H1 (cell line): ENCODE data around the gene CCER1. TPM values are rescaled to one million over a fixed set of nuclear protein-coding genes. Genes with fewer than 3 reads are reported as not detected.

ENCODE experiments used
- CTCF ChIA-PET: fragments of 300-600 bp; sonication (Branson Sonifier 250); formaldehyde crosslinking; loops from one replicate; lab custom pipeline; 2021; ENCODE audit not compliant: partially characterized antibody; lab: Charles Lee
- POLR2A ChIA-PET: fragments of 300-600 bp; sonication (Branson Sonifier 250); formaldehyde crosslinking; loops from one replicate; lab custom pipeline; 2021; ENCODE audit warnings: inconsistent platforms; ENCODE audit not compliant: partially characterized antibody; lab: Charles Lee
- DNase-seq, 2 experiments: peaks; one replicate each; pipeline versions ENCODE4 v3.0.0 to v3.0.0-alpha.2; 2010 to 2022; ENCODE audit warnings: low spot score in 2 of 2, low read depth in 1 of 2, mixed read lengths in 1 of 2
- FAIRE-seq: peaks from 2 replicates; lab custom pipeline; 2011; peaks lifted over from hg19 to GRCh38; lab: Jason Lieb, UNC
- H2AFZ ChIP-seq: 2 replicates; pipeline ENCODE4 v1.8.1; 2012; ENCODE audit warnings: low read length, inconsistent platforms
- H2AK5ac ChIP-seq: 2 replicates; pipeline ENCODE4 v1.6.1; 2013; ENCODE audit warnings: low read depth, low read length
- H2BK120ac ChIP-seq: replicated peaks from 2 replicates; pipeline ENCODE3; 2013; ENCODE audit warnings: low read depth, low read length, inconsistent platforms
- H2BK12ac ChIP-seq: 2 replicates; pipeline ENCODE4 v1.6.1; 2013; ENCODE audit warnings: low read depth, low read length
- H2BK15ac ChIP-seq: 2 replicates; pipeline ENCODE4 v1.6.1; 2013; ENCODE audit warnings: low read length
- H2BK20ac ChIP-seq: 2 replicates; pipeline ENCODE4 v1.6.1; 2013; ENCODE audit warnings: low read length
- H2BK5ac ChIP-seq: 2 replicates; pipeline ENCODE4 v1.6.1; 2013; ENCODE audit warnings: low read depth, low read length
- H3K14ac ChIP-seq: 2 replicates; pipeline ENCODE4 v1.6.1; 2013; ENCODE audit warnings: inconsistent platforms; ENCODE audit not compliant: insufficient read length
- H3K18ac ChIP-seq: 2 replicates; pipeline ENCODE4 v1.6.1; 2013; ENCODE audit warnings: low read length; ENCODE audit errors: extremely low read depth
- H3K23ac ChIP-seq: 2 replicates; pipeline ENCODE4 v1.6.1; 2013; ENCODE audit warnings: inconsistent platforms; ENCODE audit not compliant: insufficient read length
- H3K23me2 ChIP-seq: 2 replicates; pipeline ENCODE4 v1.6.1; 2013; ENCODE audit warnings: low read depth, low read length
- H3K27ac ChIP-seq: 2 replicates; pipeline ENCODE4 v1.6.1; 2011; ENCODE audit warnings: low read depth, low read length, inconsistent platforms
- H3K27me3 ChIP-seq, 4 experiments: replicated peaks in 1 of 4; 1 replicate in 1 of 4; 2 replicates in 3 of 4; pipeline versions ENCODE4 v1.6.1 to v1.8.1; 2011 to 2013; ENCODE audit warnings: low read length in 3 of 4, mild to moderate bottlenecking in 3 of 4, inconsistent platforms in 2 of 4, mixed read lengths in 2 of 4, moderate library complexity in 1 of 4; ENCODE audit not compliant: control insufficient read depth in 3 of 4, insufficient read depth in 3 of 4; ENCODE audit errors: extremely low read depth in 1 of 4
- H3K36me3 ChIP-seq, 4 experiments: 2 replicates each; pipeline versions ENCODE4 v1.6.1 to v1.8.1; 2011 to 2013; ENCODE audit warnings: mild to moderate bottlenecking in 4 of 4, low read length in 3 of 4, moderate library complexity in 2 of 4, control low read depth in 1 of 4, inconsistent platforms in 1 of 4; ENCODE audit not compliant: insufficient read depth in 4 of 4, control insufficient read depth in 2 of 4
- H3K4ac ChIP-seq: replicated peaks from 2 replicates; pipeline ENCODE3; 2013; ENCODE audit warnings: low read length, low read depth, mixed read lengths, inconsistent platforms; ENCODE audit not compliant: insufficient read length
- H3K4me1 ChIP-seq, 4 experiments: replicated peaks in 1 of 4; 1 replicate in 1 of 4; 2 replicates in 3 of 4; pipeline versions ENCODE4 v1.6.1 to v1.8.1; 2011 to 2013; ENCODE audit warnings: low read length in 3 of 4, inconsistent platforms in 2 of 4, mixed read lengths in 1 of 4; ENCODE audit not compliant: insufficient read depth in 4 of 4, control insufficient read depth in 3 of 4
- H3K4me2 ChIP-seq, 2 experiments: 2 replicates each; pipeline versions ENCODE4 v1.6.1 to v1.8.1; 2011 to 2013; ENCODE audit warnings: low read depth in 2 of 2, low read length in 2 of 2, control low read depth in 1 of 2, inconsistent platforms in 1 of 2, mild to moderate bottlenecking in 1 of 2; ENCODE audit not compliant: insufficient read depth in 1 of 2
- H3K4me3 ChIP-seq, 4 experiments: fragments of 200-600, 300-600 bp in 1 of 4; sonication (generic), shearing (Covaris generic), sonication (Bioruptor Twin) in 1 of 4; 2 replicates each; pipeline versions ENCODE4 v1.5.1 to v1.8.1; 2011 to 2016; ENCODE audit warnings: low read length in 4 of 4, low read depth in 3 of 4, control low read depth in 2 of 4, inconsistent platforms in 2 of 4, mild to moderate bottlenecking in 2 of 4, mixed read lengths in 1 of 4, moderate library complexity in 1 of 4; ENCODE audit not compliant: insufficient read depth in 2 of 4; ENCODE audit errors: extremely low read depth in 1 of 4
- H3K56ac ChIP-seq: replicated peaks from 2 replicates; pipeline ENCODE3; 2013; ENCODE audit warnings: low read depth, mild to moderate bottlenecking, mixed read lengths, low read length, inconsistent platforms; ENCODE audit not compliant: insufficient read length
- H3K79me1 ChIP-seq: 2 replicates; pipeline ENCODE4 v1.6.1; 2013; ENCODE audit warnings: low read depth, low read length, control low read depth
- H3K79me2 ChIP-seq, 2 experiments: 2 replicates each; pipeline versions ENCODE4 v1.6.1 to v1.8.1; 2012 to 2013; ENCODE audit warnings: low read length in 2 of 2, mild to moderate bottlenecking in 2 of 2, inconsistent platforms in 1 of 2; ENCODE audit not compliant: insufficient read depth in 2 of 2, control insufficient read depth in 1 of 2
- H3K9ac ChIP-seq, 4 experiments: replicated peaks in 1 of 4; 1 replicate in 1 of 4; 2 replicates in 3 of 4; pipeline versions ENCODE4 v1.6.1 to v1.8.1; 2011 to 2013; ENCODE audit warnings: low read depth in 3 of 4, low read length in 3 of 4, control low read depth in 2 of 4, mild to moderate bottlenecking in 2 of 4, moderate library complexity in 2 of 4, inconsistent platforms in 1 of 4; ENCODE audit errors: extremely low read depth in 1 of 4
- H3K9me3 ChIP-seq, 2 experiments: 2 replicates each; pipeline versions ENCODE4 v1.6.1 to v1.8.1; 2012 to 2013; ENCODE audit warnings: mild to moderate bottlenecking in 2 of 2, moderate library complexity in 2 of 2, control low read depth in 1 of 2, inconsistent platforms in 1 of 2, low read depth in 1 of 2, low read length in 1 of 2, mixed read lengths in 1 of 2; ENCODE audit not compliant: insufficient read depth in 2 of 2
- H4K20me1 ChIP-seq, 2 experiments: replicated peaks in 1 of 2; 2 replicates each; pipeline versions ENCODE3 to v1.8.1; 2011 to 2013; ENCODE audit warnings: inconsistent platforms in 2 of 2, low read length in 2 of 2, mild to moderate bottlenecking in 1 of 2; ENCODE audit not compliant: insufficient read depth in 2 of 2, control insufficient read depth in 1 of 2
- H4K5ac ChIP-seq: 2 replicates; pipeline ENCODE4 v1.6.1; 2013; ENCODE audit warnings: low read length, low read depth, mixed read lengths, inconsistent platforms; ENCODE audit not compliant: insufficient read length
- H4K8ac ChIP-seq: 2 replicates; pipeline ENCODE4 v1.8.0; 2013; ENCODE audit warnings: mild to moderate bottlenecking, moderate library complexity, low read length, inconsistent platforms; ENCODE audit not compliant: insufficient read depth; ENCODE audit errors: extremely low read depth
- H4K91ac ChIP-seq: replicated peaks from 2 replicates; pipeline ENCODE3; 2013; ENCODE audit warnings: low read length, mixed read lengths, inconsistent platforms; ENCODE audit not compliant: insufficient read length
- BRCA1 ChIP-seq: IDR thresholded peaks from 2 replicates; pipeline ENCODE4 v1.6.1; 2012; ENCODE audit warnings: low read depth, low read length, improper control_type of control experiment
- CREB1 ChIP-seq: IDR thresholded peaks from 2 replicates; pipeline ENCODE4 v1.6.1; 2012; ENCODE audit warnings: inconsistent platforms
- EZH2 ChIP-seq: fragments of 200-600 bp; sonication (generic); IDR thresholded peaks from 2 replicates; pipeline ENCODE4 v1.7.1; 2012; ENCODE audit warnings: low read depth, mild to moderate bottlenecking, moderate library complexity, low read length, inconsistent platforms; ENCODE audit not compliant: severe bottlenecking
- FOSL1 ChIP-seq: IDR thresholded peaks from 2 replicates; pipeline ENCODE4 v1.6.1; 2011; ENCODE audit warnings: mild to moderate bottlenecking, low read depth, low read length, moderate library complexity; ENCODE audit not compliant: insufficient read depth
- GTF2F1 ChIP-seq: IDR thresholded peaks from 2 replicates; pipeline ENCODE4 v1.6.1; 2012; ENCODE audit warnings: low read depth, low read length, improper control_type of control experiment, borderline replicate concordance
- HDAC2 ChIP-seq, 2 experiments: fragments of 300-600 bp in 1 of 2; sonication (generic) in 1 of 2; IDR thresholded peaks; 2 replicates each; pipeline ENCODE4 v1.6.1; 2011 to 2012; ENCODE audit warnings: low read depth in 2 of 2, low read length in 2 of 2, mild to moderate bottlenecking in 2 of 2, moderate library complexity in 2 of 2, borderline replicate concordance in 1 of 2, inconsistent platforms in 1 of 2
- JUND ChIP-seq: IDR thresholded peaks from 2 replicates; pipeline ENCODE4 v1.6.1; 2011; ENCODE audit warnings: mild to moderate bottlenecking, improper control_type of control experiment, low read length
- KDM1A ChIP-seq: fragments of 200-600, 300-600 bp; sonication (generic); IDR thresholded peaks from 2 replicates; pipeline ENCODE4 v1.7.1; 2016; ENCODE audit warnings: mild to moderate bottlenecking, low read length, borderline replicate concordance
- KDM4A ChIP-seq: IDR thresholded peaks from one replicate; pipeline ENCODE4 v1.7.1; 2012; ENCODE audit warnings: low read depth, mild to moderate bottlenecking, moderate library complexity, low read length, inconsistent platforms; ENCODE audit not compliant: severe bottlenecking
- PHF8 ChIP-seq: fragments of 200-600 bp; sonication (generic); conservative IDR thresholded peaks from 2 replicates; pipeline ENCODE4 v1.7.1; 2012; ENCODE audit warnings: low read depth, mild to moderate bottlenecking, inconsistent platforms, low read length, moderate library complexity
- POLR2AphosphoS5 ChIP-seq: IDR thresholded peaks from 2 replicates; pipeline ENCODE4 v1.6.1; 2011; ENCODE audit warnings: low read depth, low read length
- SAP30 ChIP-seq: fragments of 300-600 bp; sonication (generic); IDR thresholded peaks from 2 replicates; pipeline ENCODE4 v1.7.1; 2012; ENCODE audit warnings: low read length, moderate library complexity, mild to moderate bottlenecking, inconsistent platforms; ENCODE audit not compliant: insufficient read depth, insufficient replicate concordance
- SP2 ChIP-seq: IDR thresholded peaks from 2 replicates; pipeline ENCODE4 v1.6.1; 2012; ENCODE audit warnings: mild to moderate bottlenecking, low read length, inconsistent platforms
- SUZ12 ChIP-seq: fragments of 200-600 bp; sonication (generic); IDR thresholded peaks from 2 replicates; pipeline ENCODE4 v1.6.1; 2012; ENCODE audit warnings: mild to moderate bottlenecking, inconsistent platforms, low read length, moderate library complexity, mixed read lengths
- TEAD4 ChIP-seq: IDR thresholded peaks from 2 replicates; pipeline ENCODE4 v1.6.1; 2012; ENCODE audit warnings: low read depth, low read length, inconsistent platforms, mixed read lengths
- polyA plus RNA-seq, 7 experiments: library from polyadenylated mRNA; depleted of rRNA in 3 of 7; stranded (reverse) in 5 of 7; unstranded in 2 of 7; fragments of >200 nt in 5 of 7; fragments of 200-250 nt in 2 of 7; gene quantifications; 1 replicate in 5 of 7; 2 replicates in 1 of 7; 4 replicates in 1 of 7; pipeline versions ENCODE4 v1.2.1 to v1.2.3, GENCODE V29; 2011 to 2013; ENCODE audit warnings: missing spikeins in 2 of 7, mixed read lengths in 2 of 7
- total RNA-seq: library from RNA; stranded (reverse); fragmentation: NEBNext Ultra II Directional; extraction: Animal tissue kit (Norgen Biotek cat#: 25700); gene quantifications from 2 replicates; pipeline ENCODE4 v1.2.1, GENCODE V29; 2021

Gene CCER1
- total and polyA plus RNA-seq, 2 of the 8 experiments (the other 6 are each of a cell fraction or from before 2014, with no cell fraction given) = not detected

GRCh38 chr12:90974286-90974685 lies 19.3 kb upstream of the CCER1 start:
- no peak overlapping the region for H3K56ac ChIP-seq
- 0 out of 2 replicates have a peak overlapping the region, but pooled peaks have one; percentile 19 for H2AFZ ChIP-seq
- H3K4ac ChIP-seq = no peak overlapping the region
- no peak overlapping the region for H3K18ac ChIP-seq
- no peaks in the 10 kb centered on the region for H3K36me3 ChIP-seq
- no peaks in the 10 kb centered on the region for H3K79me1 ChIP-seq
- no peak overlapping the region for H2BK5ac ChIP-seq
- no peaks in the 10 kb centered on the region for H3K9me3 ChIP-seq
- no peaks in the 10 kb centered on the region for H3K27me3 ChIP-seq
- no peak overlapping the region for H3K14ac ChIP-seq
- H3K79me2 ChIP-seq = no peaks in the 10 kb centered on the region
- H4K5ac ChIP-seq = no peak overlapping the region
- H3K4me3 ChIP-seq = no peak overlapping the region
- H3K4me1 ChIP-seq = no peaks in the 10 kb centered on the region
- H3K9ac ChIP-seq = no peak overlapping the region
- no peak overlapping the region for H2AK5ac ChIP-seq
- H2BK20ac ChIP-seq = no peak overlapping the region
- no peak overlapping the region for H4K8ac ChIP-seq
- H3K23ac ChIP-seq = no peak overlapping the region
- CTCF ChIA-PET = interaction anchor here (0.7 to 1.6 kb wide), 2 partner anchors 13 kb away, joined by 3 read pairs; no protein-coding TSS in a partner anchor
- H2BK12ac ChIP-seq = no peak overlapping the region
- no peak overlapping the region for H3K4me2 ChIP-seq
- FAIRE-seq = no peak
- no peak overlapping the region for H3K27ac ChIP-seq
- H2BK120ac ChIP-seq = no peak overlapping the region
- POLR2A ChIA-PET = interaction anchor here (1.8 kb wide), 1 partner anchor 10 kb away, joined by 5 read pairs; no protein-coding TSS in a partner anchor
- no peak overlapping the region for H4K91ac ChIP-seq
- no peaks in the 10 kb centered on the region for H3K23me2 ChIP-seq
- DNase-seq = no peak
- no peaks in the 10 kb centered on the region for H4K20me1 ChIP-seq
- H2BK15ac ChIP-seq = no peak overlapping the region
- TF ChIP-seq EZH2 = no peak
- no peak for TF ChIP-seq JUND
- no peak for TF ChIP-seq CREB1
- TF ChIP-seq KDM1A = no peak
- no peak for TF ChIP-seq FOSL1
- TF ChIP-seq SUZ12 = no peak
- TF ChIP-seq SAP30 = no peak
- no peak for TF ChIP-seq KDM4A
- TF ChIP-seq PHF8 = no peak
- no peak for TF ChIP-seq POLR2AphosphoS5
- TF ChIP-seq HDAC2 (IDR thresholded peaks at IDR 0.05; ENCODE audit: borderline replicate concordance in 1 of 2, low read depth in 2 of 2, low read length in 2 of 2) = no peak
- no peak for TF ChIP-seq TEAD4
- TF ChIP-seq SP2 = no peak
- TF ChIP-seq GTF2F1 = no peak
- TF ChIP-seq BRCA1 = no peak
